PC-3 (cell line): ENCODE data around the gene KLK15. TPM values are rescaled to one million over a fixed set of nuclear protein-coding genes. Genes with fewer than 3 reads are reported as not detected.

Source experiments
- ATAC-seq: fragments of 200-7000 bp; cut with Tn5 transposase; 2 replicates; pipeline ENCODE4 v1.9.1; 2020; ENCODE audit warnings: mild to moderate bottlenecking, moderate library complexity
- BruUV-seq: library from RNA; stranded (reverse); fragments of 400-500 nt; replicated peaks from 2 replicates; lab custom pipeline; 2021; lab: Mats Ljungman, UMichigan
- CTCF ChIA-PET: fragments of 300-600 bp; sonication (Branson Sonifier 250); formaldehyde crosslinking; loops from one replicate; lab custom pipeline; 2022; ENCODE audit warnings: antibody characterized with exemption; lab: Charles Lee
- POLR2A ChIA-PET: fragments of 300-600 bp; sonication (Branson Sonifier 250); formaldehyde crosslinking; loops from one replicate; lab custom pipeline; 2022; ENCODE audit warnings: antibody characterized with exemption; ENCODE audit not compliant: unreplicated experiment; lab: Charles Lee
- DNase-seq: peaks from one replicate; pipeline ENCODE4 v3.0.0-alpha.2; 2015
- H2AFZ ChIP-seq: fragments of 300-600 bp; sonication (generic); 2 replicates; pipeline ENCODE4 v1.6.0; 2016; ENCODE audit warnings: antibody characterized with exemption, low read length
- H3F3A ChIP-seq: fragments of 300-600 bp; sonication (generic); one replicate; pipeline ENCODE4 v1.6.0; 2017; ENCODE audit warnings: antibody characterized with exemption, low read length, control low read depth, mild to moderate bottlenecking; ENCODE audit not compliant: unreplicated experiment
- H3K27ac ChIP-seq: fragments of 300-600 bp; sonication (generic); 2 replicates; pipeline ENCODE4 v1.5.1; 2016; ENCODE audit warnings: mild to moderate bottlenecking, low read length
- H3K27me3 ChIP-seq: fragments of 300-600 bp; sonication (generic); 2 replicates; pipeline ENCODE4 v1.6.1; 2016; ENCODE audit warnings: low read length, mixed read lengths
- H3K36me3 ChIP-seq: fragments of 300-600 bp; sonication (generic); 2 replicates; pipeline ENCODE4 v1.6.1; 2016; ENCODE audit warnings: low read depth, mixed run types, low read length, mixed read lengths
- H3K4me1 ChIP-seq: fragments of 300-600 bp; sonication (generic); 2 replicates; pipeline ENCODE4 v1.5.1; 2016; ENCODE audit warnings: low read length; ENCODE audit not compliant: insufficient read depth
- H3K4me2 ChIP-seq: fragments of 300-600 bp; sonication (generic); 2 replicates; pipeline ENCODE4 v1.6.0; 2016; ENCODE audit warnings: low read length
- H3K4me3 ChIP-seq: fragments of 300-600 bp; sonication (generic); 2 replicates; pipeline ENCODE4 v1.5.1; 2016; ENCODE audit warnings: mild to moderate bottlenecking, low read length, mixed read lengths
- H3K79me2 ChIP-seq: fragments of 300-600 bp; sonication (generic); 2 replicates; pipeline ENCODE4 v1.6.1; 2017; ENCODE audit warnings: low read length, mixed read lengths
- H3K9ac ChIP-seq: fragments of 300-600 bp; sonication (generic); 2 replicates; pipeline ENCODE4 v1.6.0; 2016; ENCODE audit warnings: mild to moderate bottlenecking, low read length
- H3K9me2 ChIP-seq: fragments of 300-600 bp; sonication (generic); replicated peaks from 2 replicates; pipeline ENCODE4 v1.6.1; 2016; ENCODE audit warnings: mixed run types, low read length, mixed read lengths
- H3K9me3 ChIP-seq: fragments of 300-600 bp; sonication (generic); 2 replicates; pipeline ENCODE4 v1.6.1; 2016; ENCODE audit warnings: low read length, mixed read lengths
- H4K20me1 ChIP-seq: fragments of 300-600 bp; sonication (generic); 2 replicates; pipeline ENCODE4 v1.6.1; 2016; ENCODE audit warnings: low read length, mixed read lengths
- EZH2 ChIP-seq: fragments of 300-600 bp; sonication (generic); IDR thresholded peaks from one replicate; pipeline ENCODE4 v1.6.1; 2017; ENCODE audit warnings: antibody characterized with exemption, mild to moderate bottlenecking, low read length; ENCODE audit not compliant: unreplicated experiment
- EZH2phosphoT487 ChIP-seq: fragments of 300-600 bp; sonication (generic); IDR thresholded peaks from 2 replicates; pipeline ENCODE4 v1.6.1; 2018; ENCODE audit warnings: mild to moderate bottlenecking, antibody characterized with exemption, low read length, borderline replicate concordance
- intact Hi-C: fragments of 100-400 bp; cut with micrococcal nuclease; formaldehyde crosslinking; loops from 2 replicates; pipeline ENCODE4 v1.9.0; 2023
- total RNA-seq: library from RNA; depleted of rRNA; stranded (reverse); fragments of >200 nt; gene quantifications from 2 replicates; pipeline ENCODE4 v1.2.3, GENCODE V29; 2014
- TF ChIP-seq, protein P1 (sequence below): fragments of 300-600 bp; sonication (generic); conservative IDR thresholded peaks from 2 replicates; pipeline ENCODE4 v1.5.1; 2017; ENCODE audit warnings: antibody characterized with exemption, low read depth, mild to moderate bottlenecking, low read length

Gene KLK15
- total RNA-seq, 1 experiment from 2014 or later, result 1.3 TPM

DNA sequence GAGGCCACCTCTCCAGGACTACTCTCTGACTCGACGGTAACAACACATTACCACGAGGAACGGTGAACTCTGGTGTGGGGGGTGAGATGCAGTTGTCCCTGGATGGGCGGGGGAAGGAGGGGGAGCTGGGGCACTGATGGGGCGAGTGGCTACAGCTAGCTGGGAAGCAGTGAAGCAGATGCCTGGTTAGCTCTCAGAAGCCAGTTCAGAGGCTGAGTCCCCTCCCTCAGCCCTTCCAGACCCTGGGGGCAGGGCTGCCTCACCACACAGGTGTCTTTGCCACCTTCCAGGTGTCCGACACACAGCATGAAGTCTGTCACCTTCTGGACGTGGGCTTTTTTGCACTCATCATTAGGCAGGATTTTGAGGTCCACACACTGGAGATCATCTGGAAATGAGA is 13.7 kb downstream of the KLK15 start:
- H3K9me2 ChIP-seq, result no peaks in the 10 kb centered on the region
- ChIA-PET POLR2A (no interaction called here), CTCF (interaction anchor here (0.6 kb wide), 1 partner anchor 201 kb away, joined by 4 read pairs; no protein-coding TSS in a partner anchor)
- H3K9ac ChIP-seq, result no peak overlapping the region
- ATAC-seq (no peak), DNase-seq (no peak)
- TF ChIP-seq EZH2 (no peak), EZH2phosphoT487 (no peak)
- TF ChIP-seq, protein P1, sequence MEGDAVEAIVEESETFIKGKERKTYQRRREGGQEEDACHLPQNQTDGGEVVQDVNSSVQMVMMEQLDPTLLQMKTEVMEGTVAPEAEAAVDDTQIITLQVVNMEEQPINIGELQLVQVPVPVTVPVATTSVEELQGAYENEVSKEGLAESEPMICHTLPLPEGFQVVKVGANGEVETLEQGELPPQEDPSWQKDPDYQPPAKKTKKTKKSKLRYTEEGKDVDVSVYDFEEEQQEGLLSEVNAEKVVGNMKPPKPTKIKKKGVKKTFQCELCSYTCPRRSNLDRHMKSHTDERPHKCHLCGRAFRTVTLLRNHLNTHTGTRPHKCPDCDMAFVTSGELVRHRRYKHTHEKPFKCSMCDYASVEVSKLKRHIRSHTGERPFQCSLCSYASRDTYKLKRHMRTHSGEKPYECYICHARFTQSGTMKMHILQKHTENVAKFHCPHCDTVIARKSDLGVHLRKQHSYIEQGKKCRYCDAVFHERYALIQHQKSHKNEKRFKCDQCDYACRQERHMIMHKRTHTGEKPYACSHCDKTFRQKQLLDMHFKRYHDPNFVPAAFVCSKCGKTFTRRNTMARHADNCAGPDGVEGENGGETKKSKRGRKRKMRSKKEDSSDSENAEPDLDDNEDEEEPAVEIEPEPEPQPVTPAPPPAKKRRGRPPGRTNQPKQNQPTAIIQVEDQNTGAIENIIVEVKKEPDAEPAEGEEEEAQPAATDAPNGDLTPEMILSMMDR, result no peak
- H3K4me3 ChIP-seq, result no peak overlapping the region
- H3K79me2 ChIP-seq, result no peaks in the 10 kb centered on the region
- no peak overlapping the region for H3K27ac ChIP-seq
- no TSS peak for BruUV-seq
- H3K9me3 ChIP-seq, result no peaks in the 10 kb centered on the region
- peaks cover 71% of the 10 kb centered on the region for H3K27me3 ChIP-seq
- H4K20me1 ChIP-seq, result no peaks in the 10 kb centered on the region
- no peaks in the 10 kb centered on the region for H3K36me3 ChIP-seq
- no peak overlapping the region for H3K4me2 ChIP-seq
- no peaks in the 10 kb centered on the region for H3K4me1 ChIP-seq
- intact Hi-C loops, result no loop called here
- H3F3A ChIP-seq, result no peaks in the 10 kb centered on the region
- H2AFZ ChIP-seq, result no peak overlapping the region

DNA sequence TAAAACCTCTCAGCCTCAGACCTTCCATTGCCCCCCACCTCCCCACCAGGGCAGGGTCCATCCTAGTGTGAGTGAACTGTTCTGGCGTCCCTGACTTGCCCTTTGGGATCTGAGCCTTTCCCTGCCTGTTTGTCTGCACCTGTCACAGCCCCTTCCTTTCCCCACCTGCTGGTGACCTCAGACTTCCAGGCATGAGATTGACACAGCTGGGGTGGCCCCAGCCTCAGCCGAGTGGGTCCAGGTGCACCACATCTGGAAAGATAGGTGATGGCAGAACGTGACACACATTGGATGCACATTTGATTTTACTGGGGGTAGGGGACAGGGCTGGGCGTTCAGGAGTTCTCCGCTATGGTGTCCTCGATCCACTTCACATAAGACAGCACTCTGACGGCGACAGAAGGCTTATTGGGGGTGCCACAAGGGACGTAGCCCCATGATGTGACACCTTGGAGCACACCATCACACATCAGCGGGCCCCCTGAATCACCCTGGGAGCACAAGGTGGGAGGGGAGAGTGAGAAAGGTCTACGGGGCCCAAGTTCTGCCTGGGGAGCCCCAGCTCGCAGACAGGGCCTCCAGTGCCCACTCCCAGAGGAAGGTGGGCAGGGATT is 14.4 kb downstream of the KLK15 start:
- Histone ChIP-seq H3K27ac (no peak overlapping the region), H3K9me3 (no peaks in the 10 kb centered on the region), H3K79me2 (no peaks in the 10 kb centered on the region), H3K9me2 (no peaks in the 10 kb centered on the region), H3K27me3 (peaks cover 68% of the 10 kb centered on the region), H3F3A (no peaks in the 10 kb centered on the region), H4K20me1 (no peaks in the 10 kb centered on the region), H2AFZ (no peak overlapping the region), H3K9ac (no peak overlapping the region), H3K4me3 (no peak overlapping the region), H3K36me3 (no peaks in the 10 kb centered on the region), H3K4me2 (no peak overlapping the region), H3K4me1 (no peaks in the 10 kb centered on the region)
- CTCF ChIA-PET, result interaction anchor here (0.6 kb wide), 1 partner anchor 202 kb away, joined by 4 read pairs; no protein-coding TSS in a partner anchor
- intact Hi-C loops, result no loop called here
- DNase-seq (no peak), ATAC-seq (no peak)
- TF ChIP-seq EZH2 (no peak), EZH2phosphoT487 (no peak)
- TF ChIP-seq, protein P1, result no peak
- no TSS peak for BruUV-seq
- POLR2A ChIA-PET, result no interaction called here
